GM12892 (cell line): ENCODE data around the gene ABTB2.

Experiments
- POLR2A ChIP-seq: IDR thresholded peaks from 2 replicates; pipeline ENCODE4 v1.6.1; 2011; ENCODE audit warnings: low read depth, low read length, control low read depth
- POLR2AphosphoS5 ChIP-seq: IDR thresholded peaks from 2 replicates; pipeline ENCODE4 v1.6.1; 2011; ENCODE audit warnings: low read depth, low read length, control low read depth

DNA sequence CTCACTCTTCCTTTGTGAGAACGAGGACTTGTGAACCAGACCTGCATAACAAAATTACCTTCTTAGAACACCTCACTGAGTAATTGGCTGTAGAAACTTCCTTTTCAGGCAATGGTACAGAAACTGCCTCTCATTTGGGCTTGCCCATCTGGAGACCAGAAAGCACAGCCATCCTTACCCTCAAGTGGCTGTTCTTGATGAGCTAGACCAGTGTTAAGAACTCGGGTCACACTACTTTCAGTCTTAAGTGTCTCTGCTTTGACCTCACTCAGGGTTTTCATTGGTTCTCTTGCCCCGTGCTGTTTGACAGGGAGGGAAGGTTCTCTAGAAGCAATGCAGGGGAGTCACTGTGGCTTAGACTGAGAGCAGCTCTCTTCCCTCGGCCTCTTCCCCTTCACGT is 223.0 kb downstream of the ABTB2 start:
- no peak for TF ChIP-seq POLR2A
- no peak for TF ChIP-seq POLR2AphosphoS5
